Neural cell (in vitro differentiated cells): ENCODE results near the gene PCIF1. TPM values are rescaled to one million over a fixed set of nuclear protein-coding genes. Genes with fewer than 3 reads are reported as not detected.

Experiments used
- H2AFZ ChIP-seq: fragments of 200-600, 300-800 bp; sonication (generic), shearing (Covaris generic); 2 replicates; pipeline ENCODE4 v1.6.0; 2014; ENCODE audit warnings: low read depth, mild to moderate bottlenecking, antibody characterized with exemption, low read length, moderate library complexity
- H3F3A ChIP-seq: fragments of 200-600 bp; shearing (Covaris generic); 2 replicates; pipeline ENCODE4 v1.6.1; 2016; ENCODE audit warnings: mild to moderate bottlenecking, moderate library complexity, mixed read lengths, antibody characterized with exemption, low read length; ENCODE audit not compliant: insufficient read depth, poor library complexity, severe bottlenecking
- H3K27ac ChIP-seq: fragments of 200-600, 300-800 bp; sonication (generic), shearing (Covaris generic); 2 replicates; pipeline ENCODE4 v1.5.1; 2014; ENCODE audit warnings: mild to moderate bottlenecking, low read length, moderate library complexity
- H3K27me3 ChIP-seq: fragments of 300-800, 200-600 bp; sonication (generic), shearing (Covaris generic); 2 replicates; pipeline ENCODE4 v1.6.0; 2014; ENCODE audit warnings: mild to moderate bottlenecking, low read depth, low read length, moderate library complexity; ENCODE audit not compliant: insufficient read depth
- H3K36me3 ChIP-seq: fragments of 300-800, 200-600 bp; sonication (generic), shearing (Covaris generic); 2 replicates; pipeline ENCODE4 v1.5.1; 2014; ENCODE audit warnings: mild to moderate bottlenecking, antibody characterized with exemption, low read length, moderate library complexity; ENCODE audit not compliant: insufficient read depth
- H3K4me2 ChIP-seq: fragments of 300-800, 200-600 bp; sonication (generic), shearing (Covaris generic); 2 replicates; pipeline ENCODE4 v1.6.0; 2014; ENCODE audit warnings: mild to moderate bottlenecking, low read length
- H3K4me3 ChIP-seq: fragments of 300-800, 200-600 bp; sonication (generic), shearing (Covaris generic); 2 replicates; pipeline ENCODE4 v1.5.1; 2014; ENCODE audit warnings: mild to moderate bottlenecking, low read length, moderate library complexity
- H3K79me2 ChIP-seq: fragments of 200-600 bp; shearing (Covaris generic); replicated peaks from 2 replicates; pipeline ENCODE4 v1.6.0; 2014; ENCODE audit warnings: mild to moderate bottlenecking, low read length, moderate library complexity; ENCODE audit not compliant: insufficient read depth
- H3K9ac ChIP-seq: fragments of 300-800, 200-600 bp; sonication (generic), shearing (Covaris generic); 2 replicates; pipeline ENCODE4 v1.6.1; 2016; ENCODE audit warnings: mild to moderate bottlenecking, low read length, mixed read lengths
- H3K9me2 ChIP-seq: fragments of 200-600 bp; shearing (Covaris generic); 2 replicates; pipeline ENCODE4 v1.6.1; 2016; ENCODE audit warnings: mild to moderate bottlenecking, low read length, mixed read lengths; ENCODE audit not compliant: insufficient read depth
- H3K9me3 ChIP-seq: fragments of 200-600, 300-800 bp; sonication (generic), shearing (Covaris generic); 2 replicates; pipeline ENCODE4 v1.6.1; 2016; ENCODE audit warnings: mild to moderate bottlenecking, mixed run types, low read length, moderate library complexity, mixed read lengths
- H4K20me1 ChIP-seq: fragments of 200-600 bp; shearing (Covaris generic); 2 replicates; pipeline ENCODE4 v1.6.1; 2016; ENCODE audit warnings: mild to moderate bottlenecking, mixed run types; ENCODE audit not compliant: insufficient read depth
- CTCF ChIP-seq: fragments of 450-650 bp; IDR thresholded peaks from 2 replicates; pipeline ENCODE4 v1.5.1; 2014; ENCODE audit warnings: antibody characterized with exemption, mild to moderate bottlenecking, moderate library complexity; ENCODE audit not compliant: poor library complexity, severe bottlenecking
- EP300 ChIP-seq: fragments of 450-650 bp; conservative IDR thresholded peaks from 2 replicates; pipeline ENCODE4 v1.6.1; 2014; ENCODE audit warnings: antibody characterized with exemption, mild to moderate bottlenecking, moderate library complexity; ENCODE audit not compliant: poor library complexity, severe bottlenecking
- EZH2 ChIP-seq: fragments of 200-600, 300-800 bp; shearing (Covaris generic), sonication (generic); IDR thresholded peaks from 2 replicates; pipeline ENCODE4 v1.6.1; 2014; ENCODE audit warnings: antibody characterized with exemption, low read length, borderline replicate concordance, mild to moderate bottlenecking; ENCODE audit not compliant: insufficient read depth, poor library complexity, severe bottlenecking
- MXI1 ChIP-seq: fragments of 450-650 bp; conservative IDR thresholded peaks from 2 replicates; pipeline ENCODE4 v1.6.1; 2014; ENCODE audit warnings: antibody characterized with exemption, mild to moderate bottlenecking; ENCODE audit not compliant: poor library complexity, severe bottlenecking
- POLR2AphosphoS5 ChIP-seq: IDR thresholded peaks from 2 replicates; pipeline ENCODE4 v1.6.1; 2012
- RAD21 ChIP-seq: fragments of 450-650 bp; conservative IDR thresholded peaks from 2 replicates; pipeline ENCODE4 v1.6.1; 2014; ENCODE audit warnings: antibody characterized with exemption, mild to moderate bottlenecking, moderate library complexity
- REST ChIP-seq: IDR thresholded peaks from 2 replicates; pipeline ENCODE4 v1.6.1; 2012; ENCODE audit warnings: borderline replicate concordance
- SMC3 ChIP-seq: fragments of 450-650 bp; conservative IDR thresholded peaks from 2 replicates; pipeline ENCODE4 v1.6.1; 2014; ENCODE audit warnings: antibody characterized with exemption, mild to moderate bottlenecking, moderate library complexity; ENCODE audit not compliant: poor library complexity
- TAF1 ChIP-seq: IDR thresholded peaks from 2 replicates; pipeline ENCODE4 v1.6.1; 2012; ENCODE audit warnings: low read depth
- polyA plus RNA-seq: library from polyadenylated mRNA; depleted of rRNA; stranded (reverse); fragments of >200 nt; gene quantifications from 2 replicates; pipeline ENCODE4 v1.2.3, GENCODE V29; 2014

The PCIF1 gene
- polyA plus RNA-seq, 1 donor from 2014 or later = 28.3 TPM

GRCh38 chr20:45907219-45907948 lies 27.1 kb upstream of the PCIF1 start:
- Histone ChIP-seq H3K9me2 (no peaks in the 10 kb centered on the region), H3K9ac (no peak overlapping the region), H3K4me2 (no peak overlapping the region), H3K27me3 (no peaks in the 10 kb centered on the region), H2AFZ (no peak overlapping the region), H3F3A (no peaks in the 10 kb centered on the region), H3K79me2 (no peaks in the 10 kb centered on the region), H3K9me3 (no peaks in the 10 kb centered on the region), H3K4me3 (no peak overlapping the region), H4K20me1 (no peaks in the 10 kb centered on the region), H3K36me3 (no peaks in the 10 kb centered on the region), H3K27ac (no peak overlapping the region)
- no peak for TF ChIP-seq RAD21
- no peak for TF ChIP-seq EP300

- H3K27me3 ChIP-seq = no peaks in the 10 kb centered on the region
- no peaks in the 10 kb centered on the region for H3K9me2 ChIP-seq
- no peak overlapping the region for H3K4me2 ChIP-seq
- H3K79me2 ChIP-seq = no peaks in the 10 kb centered on the region
- H4K20me1 ChIP-seq = no peaks in the 10 kb centered on the region
- no peak overlapping the region for H3K9ac ChIP-seq
- no peaks in the 10 kb centered on the region for H3K9me3 ChIP-seq
- H3F3A ChIP-seq = no peaks in the 10 kb centered on the region
- H3K36me3 ChIP-seq = no peaks in the 10 kb centered on the region
- H3K4me3 ChIP-seq = no peak overlapping the region
- TF ChIP-seq EZH2 = no peak
- no peak for TF ChIP-seq MXI1
- TF ChIP-seq CTCF = no peak
- TF ChIP-seq REST = no peak
- no peak for TF ChIP-seq EP300
- TF ChIP-seq TAF1 = no peak
- TF ChIP-seq RAD21 = no peak
- no peak for TF ChIP-seq SMC3
- TF ChIP-seq POLR2AphosphoS5 = no peak
- H2AFZ ChIP-seq = no peak overlapping the region
- H3K27ac ChIP-seq = no peak overlapping the region
These were observed 26.4 kb upstream of the PCIF1 start for GRCh38 chr20:45908084-45908483.
